Activated naive CD8-positive, alpha-beta T cell treated with anti-CD3 and anti-CD28 coated beads, Interleukin-2, amount 10 ng/mL, durations not matched to agents 7 days and 5 days (primary cell): ENCODE results near the gene MYBPH. TPM values are rescaled to one million over a fixed set of nuclear protein-coding genes. Genes with fewer than 3 reads are reported as not detected.

Experiments
- ATAC-seq: fragments of 150-1000 bp; cut with Tn5 transposase; one replicate; pipeline ENCODE4 v1.10.0; 2021; ENCODE audit warnings: low read depth, moderate library complexity
- POLR2A ChIA-PET: fragments of 350-600 bp; sonication (Branson Sonifier 250); formaldehyde crosslinking; loops from one replicate; lab custom pipeline; 2021; ENCODE audit warnings: antibody characterized with exemption; lab: Charles Lee
- DNase-seq: peaks from one replicate; pipeline ENCODE4 v3.0.0; 2021
- H3K27ac Mint-ChIP-seq: one replicate; pipeline ENCODE4 v1.8.0; 2022; ENCODE audit warnings: mild to moderate bottlenecking, mixed read lengths
- H3K27me3 Mint-ChIP-seq: one replicate; pipeline ENCODE4 v1.8.0; 2022; ENCODE audit warnings: mild to moderate bottlenecking, moderate library complexity, mixed read lengths
- H3K36me3 Mint-ChIP-seq: one replicate; pipeline ENCODE4 v1.8.0; 2021; ENCODE audit warnings: mild to moderate bottlenecking, mixed read lengths
- H3K4me1 Mint-ChIP-seq: one replicate; pipeline ENCODE4 v1.8.0; 2021; ENCODE audit warnings: mixed read lengths
- H3K4me3 Mint-ChIP-seq: one replicate; pipeline ENCODE4 v1.8.0; 2022; ENCODE audit warnings: mild to moderate bottlenecking, moderate library complexity, mixed read lengths
- H3K9me3 Mint-ChIP-seq: one replicate; pipeline ENCODE4 v1.8.0; 2021; ENCODE audit warnings: mixed read lengths
- total RNA-seq, 2 experiments: library from RNA; stranded (reverse); gene quantifications; one replicate each; pipeline ENCODE4 v1.2.3, GENCODE V29; 2021

MYBPH gene
- total RNA-seq, 2 experiments from 2014 or later: not detected

DNA sequence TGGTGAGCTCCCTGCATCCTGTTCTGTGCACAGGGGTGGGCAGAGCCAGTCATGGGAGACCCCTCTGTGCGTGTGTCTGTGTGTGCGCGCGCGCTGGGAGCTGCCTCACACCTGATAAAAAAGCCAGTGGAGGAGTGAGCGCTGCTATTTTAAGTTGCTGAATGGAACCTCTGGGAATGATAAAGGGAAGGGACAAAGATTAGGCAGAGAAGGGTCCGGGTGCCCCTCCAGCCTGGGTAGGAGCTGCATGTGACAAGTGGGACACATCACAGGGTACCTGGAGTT lies 47.3 kb downstream of the MYBPH start:
- H3K27me3 Mint-ChIP-seq: peaks cover 53% of the 10 kb centered on the region
- H3K4me3 Mint-ChIP-seq: no peak overlapping the region
- no peaks in the 10 kb centered on the region for H3K36me3 Mint-ChIP-seq
- POLR2A ChIA-PET: no interaction called here
- peaks cover 9% of the 10 kb centered on the region for H3K4me1 Mint-ChIP-seq
- DNase-seq (no peak), ATAC-seq (no peak)
- no peaks in the 10 kb centered on the region for H3K9me3 Mint-ChIP-seq
- no peak overlapping the region for H3K27ac Mint-ChIP-seq

DNA sequence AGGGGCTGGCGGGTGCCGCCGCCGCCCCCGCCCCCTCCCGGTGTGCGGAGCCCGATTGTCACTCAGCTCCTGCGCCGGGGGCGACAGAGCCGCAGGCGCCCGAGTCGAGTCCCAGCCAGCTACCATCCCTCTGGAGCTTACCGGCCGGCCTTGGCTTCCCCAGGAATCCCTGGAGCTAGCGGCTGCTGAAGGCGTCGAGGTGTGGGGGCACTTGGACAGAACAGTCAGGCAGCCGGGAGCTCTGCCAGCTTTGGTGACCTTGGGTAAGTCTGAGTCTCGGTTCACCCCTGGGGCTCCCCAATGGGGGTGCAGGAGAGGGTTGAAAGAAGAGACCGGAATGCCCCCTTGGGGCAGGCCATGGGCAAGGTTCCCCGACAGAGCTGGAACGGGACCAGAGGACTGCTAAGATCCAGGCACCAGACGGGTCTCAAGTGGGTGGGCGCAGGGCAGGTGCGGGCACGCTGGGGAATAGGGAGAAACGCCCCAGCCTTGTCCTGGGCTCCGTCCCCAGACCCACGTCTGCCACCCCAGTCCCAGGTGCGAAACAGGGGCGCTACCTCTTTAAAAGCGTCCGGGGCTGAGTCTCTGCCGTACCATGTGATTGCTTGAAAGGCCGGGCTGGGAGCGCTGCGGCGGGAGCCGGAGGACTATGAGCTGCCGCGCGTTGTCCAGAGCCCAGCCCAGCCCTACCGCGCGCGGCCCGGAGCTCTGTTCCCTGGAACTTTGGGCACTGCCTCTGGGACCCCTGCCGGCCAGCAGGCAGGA lies 47.8 kb downstream of the MYBPH start, which contains the start of gene ADORA1:
TSS of gene ADORA1 (plus strand) at position 61 of the 765 bp plus-strand sequence. CDS start 1,116 bp downstream, outside the sequence.
- ATAC-seq (peak; percentile 48), DNase-seq (no peak)
- peaks cover 54% of the 10 kb centered on the region for H3K27me3 Mint-ChIP-seq
- POLR2A ChIA-PET: no interaction called here
- H3K4me1 Mint-ChIP-seq: peaks cover 9% of the 10 kb centered on the region
- H3K36me3 Mint-ChIP-seq: no peaks in the 10 kb centered on the region
- no peak within 1 kb of the TSS for H3K27ac Mint-ChIP-seq
- H3K4me3 Mint-ChIP-seq: peak within 1 kb of the TSS; percentile 27
- no peaks in the 10 kb centered on the region for H3K9me3 Mint-ChIP-seq

- no peak for DNase-seq
- Mint-ChIP-seq H3K9me3 (no peaks in the 10 kb centered on the region), H3K4me1 (peaks cover 11% of the 10 kb centered on the region), H3K27ac (no peak overlapping the region), H3K27me3 (peaks cover 56% of the 10 kb centered on the region), H3K36me3 (no peaks in the 10 kb centered on the region), H3K4me3 (peak overlapping the region; percentile 27)
- POLR2A ChIA-PET: no interaction called here
- ATAC-seq: no peak
Observed at GRCh38 chr1:203126866-203127665, 48.6 kb downstream of the MYBPH start.

DNA sequence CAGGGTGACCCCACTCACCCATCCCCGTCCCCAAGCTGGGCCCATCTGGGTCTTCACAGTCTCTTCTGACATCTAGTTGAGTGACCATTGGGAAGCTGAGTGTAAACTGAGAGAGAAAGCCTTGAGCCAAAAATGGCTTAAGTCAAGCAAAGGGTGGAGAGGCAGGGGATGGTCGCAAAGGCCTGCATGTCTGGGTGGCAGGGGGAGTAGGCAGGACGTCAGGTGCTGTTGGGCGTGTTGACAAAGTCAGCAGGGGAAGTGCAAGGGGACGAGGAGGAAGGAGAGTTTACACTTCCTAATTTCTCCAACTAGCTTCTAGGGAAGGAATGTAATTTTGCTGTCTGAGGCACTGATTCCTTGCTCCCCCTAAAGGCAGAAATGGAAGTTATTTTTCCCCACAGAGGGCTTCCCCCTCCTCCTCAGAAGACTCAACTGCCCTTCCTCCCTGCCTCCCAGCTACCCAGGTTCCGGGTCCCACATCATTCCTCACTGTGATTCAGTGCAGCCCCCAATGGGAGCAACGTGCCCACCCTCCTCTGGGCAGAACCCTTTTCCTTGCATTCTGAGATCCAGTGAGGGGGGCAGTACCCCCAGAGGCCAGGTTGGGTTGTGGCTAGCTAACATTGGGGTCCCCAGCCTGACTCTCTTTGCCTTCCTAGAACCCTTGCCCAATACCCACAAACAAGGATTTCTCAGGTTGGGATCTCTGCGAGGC lies 49.3 kb downstream of the MYBPH start:
- Mint-ChIP-seq H3K36me3 (no peaks in the 10 kb centered on the region), H3K27ac (no peak overlapping the region), H3K27me3 (peaks cover 61% of the 10 kb centered on the region), H3K9me3 (no peaks in the 10 kb centered on the region), H3K4me1 (peaks cover 17% of the 10 kb centered on the region), H3K4me3 (no peak overlapping the region)
- POLR2A ChIA-PET: no interaction called here
- DNase-seq: no peak
- ATAC-seq: no peak

GRCh38 chr1:203124546-203125317 lies 50.9 kb downstream of the MYBPH start:
- ATAC-seq (no peak), DNase-seq (no peak)
- no peak overlapping the region for H3K4me3 Mint-ChIP-seq
- peaks cover 21% of the 10 kb centered on the region for H3K4me1 Mint-ChIP-seq
- H3K27me3 Mint-ChIP-seq: peaks cover 75% of the 10 kb centered on the region
- POLR2A ChIA-PET: no interaction called here
- H3K27ac Mint-ChIP-seq: no peak overlapping the region
- H3K36me3 Mint-ChIP-seq: no peaks in the 10 kb centered on the region
- H3K9me3 Mint-ChIP-seq: no peaks in the 10 kb centered on the region

GRCh38 chr1:203124011-203124410 lies 51.6 kb downstream of the MYBPH start:
- Mint-ChIP-seq H3K27me3 (peaks cover 74% of the 10 kb centered on the region), H3K4me3 (no peak overlapping the region), H3K27ac (no peak overlapping the region), H3K9me3 (no peaks in the 10 kb centered on the region), H3K36me3 (no peaks in the 10 kb centered on the region), H3K4me1 (peaks cover 21% of the 10 kb centered on the region)
- DNase-seq: no peak
- POLR2A ChIA-PET: no interaction called here
- no peak for ATAC-seq

GRCh38 chr1:203122159-203122558 lies 53.5 kb downstream of the MYBPH start:
- Mint-ChIP-seq H3K4me3 (no peak overlapping the region), H3K27me3 (peaks cover 69% of the 10 kb centered on the region), H3K4me1 (peaks cover 19% of the 10 kb centered on the region), H3K9me3 (no peaks in the 10 kb centered on the region), H3K27ac (no peak overlapping the region), H3K36me3 (no peaks in the 10 kb centered on the region)
- ATAC-seq (no peak), DNase-seq (no peak)
- POLR2A ChIA-PET: no interaction called here

- DNase-seq: no peak
- ATAC-seq: no peak
- peaks cover 17% of the 10 kb centered on the region for H3K4me1 Mint-ChIP-seq
- H3K36me3 Mint-ChIP-seq: no peaks in the 10 kb centered on the region
- H3K27me3 Mint-ChIP-seq: peaks cover 65% of the 10 kb centered on the region
- POLR2A ChIA-PET: no interaction called here
- H3K9me3 Mint-ChIP-seq: no peaks in the 10 kb centered on the region
- no peak overlapping the region for H3K4me3 Mint-ChIP-seq
- no peak overlapping the region for H3K27ac Mint-ChIP-seq
Observed at GRCh38 chr1:203121186-203122015, 54.2 kb downstream of the MYBPH start.

DNA sequence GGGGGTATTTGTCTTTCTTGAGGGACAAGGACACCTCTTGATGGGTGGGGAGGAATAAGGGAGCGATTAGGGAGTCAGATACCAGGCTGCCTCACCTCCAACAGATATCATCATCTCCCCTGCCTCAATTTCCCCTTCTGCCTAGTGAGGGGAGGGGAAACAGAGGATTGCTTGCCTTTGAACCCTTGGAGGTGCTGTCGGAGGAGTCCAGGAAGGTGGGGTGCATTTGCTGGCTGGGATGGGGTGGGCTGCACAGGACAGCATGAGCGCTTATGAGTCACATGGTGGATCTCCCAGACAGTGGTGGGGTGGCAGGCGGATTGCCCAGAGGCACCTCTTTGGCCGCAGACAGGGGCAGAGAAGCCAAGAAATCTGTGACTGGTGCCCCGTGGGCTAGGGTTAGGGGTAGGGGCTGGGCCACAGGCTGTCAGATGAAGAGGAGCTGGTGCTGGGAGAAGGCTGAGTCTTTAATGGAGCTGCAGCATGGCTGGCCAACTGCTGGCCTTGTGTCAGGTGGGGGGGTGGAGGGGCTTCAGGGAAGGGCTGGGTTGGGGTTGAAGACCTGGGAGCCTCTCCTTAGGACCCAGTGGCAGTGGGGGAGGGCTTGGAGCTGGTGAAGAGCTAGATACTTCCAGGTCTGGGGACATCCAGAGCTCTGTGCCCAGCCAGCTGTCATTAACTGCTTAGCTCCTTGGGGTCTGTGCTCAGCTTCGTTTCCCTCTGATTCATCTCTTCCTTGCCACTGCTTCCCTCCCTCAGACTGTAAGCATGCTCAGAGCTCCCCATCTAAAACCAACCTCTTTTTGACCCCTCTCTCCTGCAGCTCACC lies 55.1 kb downstream of the MYBPH start:
- H3K27ac Mint-ChIP-seq: no peak overlapping the region
- ATAC-seq (no peak), DNase-seq (no peak)
- H3K36me3 Mint-ChIP-seq: no peaks in the 10 kb centered on the region
- peaks cover 17% of the 10 kb centered on the region for H3K4me1 Mint-ChIP-seq
- H3K27me3 Mint-ChIP-seq: peaks cover 62% of the 10 kb centered on the region
- no peaks in the 10 kb centered on the region for H3K9me3 Mint-ChIP-seq
- no peak overlapping the region for H3K4me3 Mint-ChIP-seq
- POLR2A ChIA-PET: interaction anchor here (0.7 kb wide), 1 partner anchor 256 kb away, joined by 3 read pairs; no protein-coding TSS in a partner anchor
